Stimulated activated CD4-positive, alpha-beta T cell treated with anti-CD3 and anti-CD28 coated beads, Interleukin-1b, Interleukin-23, amount 100 ng/mL, for 24 hours (primary cell): ENCODE measurements around the gene RPS5.
"Not testable (repeated sequence)": the region's sequence is repeated elsewhere in the genome, so short reads cannot be mapped to it uniquely, and the experiment has no call there.

ENCODE experiments used
- DNase-seq, 4 experiments: peaks; one replicate each; pipeline ENCODE4 v3.0.0-alpha.2; 2020; ENCODE audit warnings: low read depth in 4 of 4, low spot score in 1 of 4

The RPS5 gene

GRCh38 chr19:58386576-58387337 is at the start of gene RPS5:
Gene RPS5 (plus strand): TSS chr19:58387269. CDS start chr19:58388138, 869 bp downstream.
- DNase-seq, result peak; percentile 87 to 91 (median 90)

- no peak for DNase-seq
Measured at GRCh38 chr19:58338336-58338735, 48.7 kb upstream of the RPS5 start.

GRCh38 chr19:58338825-58339558 is 48.1 kb upstream of the RPS5 start:
- no peak for DNase-seq

- DNase-seq, result no peak
Measured at GRCh38 chr19:58345558-58345957, 41.5 kb upstream of the RPS5 start.

GRCh38 chr19:58346961-58347929 is 39.8 kb upstream of the RPS5 start:
- peak; percentile 23 to 52 (median 44) for DNase-seq

GRCh38 chr19:58348080-58348479 is 39.0 kb upstream of the RPS5 start:
- DNase-seq, result not testable (repeated sequence)

- DNase-seq, result no peak
Measured at GRCh38 chr19:58349590-58349989, 37.5 kb upstream of the RPS5 start.

- DNase-seq, result no peak
Measured at GRCh38 chr19:58350001-58350861, 36.8 kb upstream of the RPS5 start.

- DNase-seq, result no peak
Measured at GRCh38 chr19:58350871-58351557, 36.1 kb upstream of the RPS5 start.

- no peak for DNase-seq
Measured at GRCh38 chr19:58351558-58351878, 35.6 kb upstream of the RPS5 start.

GRCh38 chr19:58351990-58352755 is 34.9 kb upstream of the RPS5 start:
- no peak for DNase-seq

- DNase-seq, result no peak
Measured at GRCh38 chr19:58352760-58353671, 34.1 kb upstream of the RPS5 start, which contains the start of gene A1BG. Gene A1BG (minus strand): TSS chr19:58353492. CDS start chr19:58353437, 55 bp downstream.

- DNase-seq, result no peak
Measured at GRCh38 chr19:58353717-58354477, 33.2 kb upstream of the RPS5 start.

- no peak for DNase-seq
Measured at GRCh38 chr19:58354478-58355030, 32.5 kb upstream of the RPS5 start.

GRCh38 chr19:58355215-58355796 is 31.8 kb upstream of the RPS5 start:
- DNase-seq, result no peak

- DNase-seq, result no peak
Measured at GRCh38 chr19:58355908-58356765, 30.9 kb upstream of the RPS5 start.
